Epithelial cell of prostate (primary cell): ENCODE results near the gene FNDC1.

Experiments used
- DNase-seq: peaks from one replicate; pipeline ENCODE4 v3.0.0-alpha.2; 2011; ENCODE audit warnings: low read depth, low spot score
- H3K27ac ChIP-seq: fragments of 450-650 bp; 2 replicates; pipeline ENCODE4 v1.5.1; 2017; ENCODE audit warnings: mild to moderate bottlenecking

FNDC1 gene

DNA sequence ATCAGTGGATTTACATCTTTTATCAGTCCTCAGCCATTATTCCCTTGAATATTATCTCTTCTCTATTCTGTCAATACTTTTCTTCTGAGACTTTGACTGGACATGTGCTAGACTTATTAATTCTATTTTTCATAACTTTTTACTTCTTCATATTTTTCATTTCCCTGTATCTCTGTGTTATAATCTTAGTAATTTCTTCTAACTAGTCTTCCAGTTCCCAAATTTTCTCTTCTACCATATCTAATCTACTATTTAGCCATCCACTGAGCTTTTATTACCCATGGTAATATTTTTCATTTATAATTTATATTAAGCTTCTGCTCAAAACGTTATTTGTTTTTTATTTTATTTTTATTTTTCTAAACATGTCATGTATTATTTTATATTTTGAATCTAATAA is 13.1 kb upstream of the FNDC1 start:
- no peak overlapping the region for H3K27ac ChIP-seq
- DNase-seq = no peak

DNA sequence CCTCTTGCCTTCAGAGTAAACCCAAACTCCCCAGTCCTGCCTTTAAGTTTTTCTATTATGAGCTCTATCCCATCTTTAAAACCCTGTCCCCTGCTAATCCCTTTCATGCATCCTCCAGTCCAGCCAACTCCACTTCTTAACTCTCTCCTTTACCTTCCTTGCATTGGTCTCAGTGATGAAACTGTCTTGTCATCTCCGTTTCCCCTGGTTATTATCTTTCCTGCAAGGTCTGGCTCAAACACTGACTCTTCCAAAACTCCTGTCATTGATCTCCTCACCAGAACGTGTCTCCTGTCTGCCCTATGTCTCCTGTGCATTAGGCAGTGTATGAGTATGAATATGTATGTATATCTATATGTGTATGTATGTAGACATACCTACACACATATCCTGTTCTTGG is 11.8 kb upstream of the FNDC1 start:
- DNase-seq = no peak
- H3K27ac ChIP-seq = no peak overlapping the region

DNA sequence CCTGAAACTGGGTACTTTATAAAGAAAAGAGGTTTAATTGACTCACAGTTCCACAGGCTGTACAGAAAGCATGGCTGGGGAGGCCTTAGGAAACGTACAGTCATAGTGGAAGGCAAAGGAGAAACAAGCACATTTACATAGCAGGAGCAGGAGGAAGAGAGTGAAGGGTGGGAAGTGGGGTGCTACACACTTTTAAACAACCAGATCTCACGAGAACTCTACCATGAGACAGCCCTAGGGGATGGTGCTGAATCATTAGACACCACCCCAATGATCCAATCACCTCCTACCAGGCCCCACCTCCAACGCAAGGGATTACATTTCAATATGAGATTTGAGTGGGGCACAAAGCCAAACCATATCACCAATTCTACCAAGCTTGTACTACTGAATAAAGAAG is 7.4 kb upstream of the FNDC1 start:
- no peak overlapping the region for H3K27ac ChIP-seq
- no peak for DNase-seq

DNA sequence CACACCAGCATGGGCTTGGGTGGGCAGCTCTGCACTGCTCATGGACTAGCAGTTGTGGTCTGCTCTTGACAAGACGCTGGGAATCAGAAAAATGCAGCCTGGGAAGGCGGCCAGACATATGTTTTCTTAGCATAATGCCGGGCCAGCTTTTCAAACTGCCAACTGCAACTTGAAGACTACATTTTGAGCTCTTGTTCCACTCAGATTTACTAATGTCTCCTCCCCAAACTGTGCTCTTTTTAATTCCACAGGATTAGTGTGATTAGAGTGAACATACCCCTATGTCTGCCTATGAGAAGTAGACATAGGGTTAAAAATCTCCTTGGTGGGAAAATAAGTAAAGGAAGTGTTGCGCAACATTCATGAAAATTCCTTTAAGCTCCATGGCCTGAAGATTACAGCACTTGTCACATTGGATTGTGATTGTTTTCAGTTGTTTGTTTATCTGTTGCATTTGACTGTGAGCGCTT is 5.3 kb upstream of the FNDC1 start:
- no peak overlapping the region for H3K27ac ChIP-seq
- DNase-seq = no peak

DNA sequence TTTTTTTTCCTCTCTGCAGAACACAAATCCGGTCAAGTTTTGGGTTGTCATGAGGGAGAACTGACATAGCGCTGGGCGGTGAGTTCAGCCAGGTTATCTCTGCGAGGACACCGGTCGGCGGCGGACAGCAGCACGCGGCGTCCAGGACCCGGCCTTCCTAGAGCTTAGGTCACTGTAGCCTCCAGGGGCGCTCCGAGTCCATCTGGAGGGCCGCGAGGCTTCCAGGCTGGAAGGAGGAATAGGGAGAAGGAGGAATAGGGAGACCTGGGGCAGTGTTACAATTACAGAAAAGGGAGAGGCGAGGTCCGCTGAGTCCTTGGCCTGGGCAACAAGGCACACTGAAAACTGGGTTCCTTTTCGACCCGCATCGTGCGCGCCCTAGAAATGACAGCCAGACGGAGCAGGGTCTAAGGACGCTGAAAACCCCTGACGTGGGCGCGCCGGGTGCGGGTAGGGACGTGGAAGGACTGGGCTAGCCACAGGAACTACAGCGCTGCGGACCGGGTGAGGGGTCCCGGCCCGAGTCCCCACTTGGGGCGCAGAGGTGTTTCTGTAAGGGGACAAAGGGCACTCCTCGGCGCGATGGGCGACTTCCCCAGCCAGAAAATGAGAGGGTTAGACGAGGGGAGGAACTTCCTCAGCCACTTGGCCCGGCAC is 536 bp upstream of the FNDC1 start:
- DNase-seq = no peak
- no peak overlapping the region for H3K27ac ChIP-seq

DNA sequence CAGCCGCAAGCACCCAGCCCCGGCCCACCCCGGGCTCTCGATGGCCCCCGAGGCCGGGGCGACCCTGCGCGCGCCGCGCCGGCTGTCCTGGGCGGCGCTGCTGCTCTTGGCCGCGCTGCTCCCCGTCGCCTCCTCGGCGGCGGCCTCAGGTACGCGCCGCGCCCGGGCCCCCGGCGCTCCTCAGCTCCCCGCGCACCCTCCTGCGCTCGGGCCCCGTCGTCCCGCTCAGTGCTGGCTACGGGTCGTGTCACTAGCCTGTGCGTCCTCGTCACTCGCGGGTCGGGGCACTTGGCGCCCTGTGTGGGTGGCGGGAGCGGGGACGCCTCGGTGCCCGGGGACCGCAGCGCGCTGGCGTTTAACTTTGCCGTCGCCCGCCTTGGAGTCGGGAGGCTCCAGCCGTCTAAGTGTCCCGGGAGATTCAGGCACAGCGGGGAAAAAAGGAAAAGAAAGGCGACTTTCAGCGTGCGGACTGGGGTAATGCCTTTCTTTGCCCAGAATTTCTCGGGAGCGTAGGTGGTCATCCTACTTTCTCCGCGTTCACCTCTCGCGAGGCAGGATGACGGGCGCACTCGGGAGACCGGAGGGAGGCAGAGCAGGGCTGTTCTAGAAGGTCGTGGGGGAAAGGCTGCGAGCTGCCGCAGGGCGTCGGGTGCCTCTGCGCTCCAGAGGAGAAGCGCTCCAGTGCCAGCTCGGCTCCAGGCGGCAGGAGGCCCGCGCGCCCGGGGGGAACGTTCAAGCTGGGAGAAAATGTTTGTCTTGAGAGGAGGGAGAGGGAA is 545 bp downstream of the FNDC1 start:
- H3K27ac ChIP-seq = no peak overlapping the region
- no peak for DNase-seq

DNA sequence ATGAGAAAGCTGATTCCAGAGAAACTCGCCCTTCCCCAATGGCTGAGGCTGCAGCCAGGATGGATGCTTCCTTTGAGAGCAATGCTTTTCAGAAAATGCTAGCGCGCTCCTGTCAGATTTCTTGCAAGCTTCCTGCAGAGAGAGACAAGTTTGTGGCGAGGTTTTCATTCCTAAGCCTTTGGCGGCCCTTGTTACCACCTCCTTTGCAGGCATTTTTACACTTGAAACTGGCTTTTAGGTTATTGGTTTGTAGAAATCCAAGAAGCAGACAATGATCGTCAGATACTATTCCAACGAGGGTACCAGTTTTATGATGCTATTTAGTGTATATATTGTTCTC is 1.1 kb downstream of the FNDC1 start:
- no peak for DNase-seq
- H3K27ac ChIP-seq = no peak overlapping the region

DNA sequence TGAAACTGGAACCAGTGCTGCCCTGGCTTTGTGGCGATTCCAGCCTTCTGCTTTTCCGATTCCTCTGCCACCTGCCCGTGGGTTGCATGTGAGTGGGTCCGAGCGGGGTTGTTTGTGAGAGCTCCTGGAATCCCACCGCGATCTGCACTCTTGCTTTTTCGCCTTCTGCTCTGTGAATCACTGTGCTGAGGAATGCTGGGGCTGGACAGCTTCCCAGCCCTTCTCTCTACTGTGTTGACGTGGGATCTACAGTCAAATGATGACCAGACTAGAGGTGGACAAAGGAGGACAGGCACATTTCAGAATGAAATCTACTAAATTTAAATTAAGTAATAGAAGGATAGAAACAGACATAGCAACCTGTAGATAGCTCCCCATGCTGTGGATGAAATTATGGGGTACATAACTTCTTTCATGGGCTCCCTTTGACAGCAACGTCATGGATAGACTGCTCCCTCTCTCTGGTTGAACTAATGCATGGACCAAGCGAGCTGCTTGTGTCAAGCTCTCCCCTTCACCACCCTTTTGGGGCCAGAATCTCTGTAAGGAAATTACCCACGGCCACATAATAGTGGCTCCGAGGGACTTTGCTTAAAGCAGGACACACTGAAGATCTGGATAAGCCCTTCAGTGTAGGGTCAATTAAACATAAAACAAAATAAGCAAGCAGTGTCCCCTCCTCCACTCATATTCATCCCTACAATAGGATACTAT is 2.0 kb downstream of the FNDC1 start:
- no peak for DNase-seq

DNA sequence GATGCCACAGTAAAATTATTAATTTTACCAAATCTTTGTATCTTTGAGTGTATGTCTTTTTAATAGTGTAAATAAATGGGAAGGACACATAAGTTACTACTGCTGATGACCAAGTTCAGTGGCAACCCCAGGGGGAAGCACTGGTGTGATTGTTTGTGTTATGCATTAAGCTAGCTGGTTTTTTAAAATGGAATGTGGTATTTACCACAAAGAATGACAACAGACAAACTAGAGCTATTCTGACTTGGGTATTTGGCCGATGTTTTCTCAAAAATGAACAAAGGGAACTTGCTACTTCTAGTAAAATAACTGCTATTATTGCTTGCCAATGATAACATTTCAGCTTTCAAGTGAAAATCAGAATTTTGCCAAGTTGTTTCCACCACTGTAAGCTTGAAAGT is 2.9 kb downstream of the FNDC1 start:
- H3K27ac ChIP-seq = no peak overlapping the region
- no peak for DNase-seq

More for the DNA sequence above, 2.0 kb downstream of the FNDC1 start:
- no peak overlapping the region for H3K27ac ChIP-seq

DNA sequence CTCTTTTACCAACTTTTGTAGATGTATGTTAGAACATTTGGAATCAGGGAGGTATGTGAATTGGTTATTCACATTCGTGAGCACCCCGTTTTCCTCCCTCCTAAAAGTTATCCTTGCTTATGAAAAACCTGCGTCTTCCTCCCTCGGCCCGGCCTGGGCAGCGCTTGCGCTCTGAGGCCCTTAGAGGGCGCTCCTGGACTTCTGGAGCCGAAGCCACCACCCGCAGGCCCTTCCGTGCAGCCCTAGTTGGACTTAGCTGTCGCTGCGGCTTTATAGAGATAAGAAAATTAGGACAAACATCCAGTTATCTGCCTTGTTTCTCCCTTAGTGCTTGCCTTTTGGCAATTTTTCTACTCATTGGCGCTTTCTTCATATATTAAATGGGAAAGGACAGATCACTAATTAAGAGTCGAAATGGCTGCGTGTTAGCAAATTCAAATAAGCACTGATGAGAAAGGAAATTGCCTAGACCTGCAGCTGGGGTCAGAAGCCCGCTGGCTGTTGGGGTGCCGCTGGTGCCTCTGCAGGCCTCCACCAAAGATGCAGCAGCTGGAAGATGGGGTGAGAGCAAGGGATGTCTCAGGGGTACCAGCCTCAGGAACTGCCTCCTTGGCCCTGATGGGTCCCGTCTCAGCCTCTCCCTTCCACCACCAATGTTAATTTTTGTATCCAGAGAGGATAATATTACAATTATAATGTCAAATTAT is 5.2 kb downstream of the FNDC1 start:
- DNase-seq = no peak
- no peak overlapping the region for H3K27ac ChIP-seq

DNA sequence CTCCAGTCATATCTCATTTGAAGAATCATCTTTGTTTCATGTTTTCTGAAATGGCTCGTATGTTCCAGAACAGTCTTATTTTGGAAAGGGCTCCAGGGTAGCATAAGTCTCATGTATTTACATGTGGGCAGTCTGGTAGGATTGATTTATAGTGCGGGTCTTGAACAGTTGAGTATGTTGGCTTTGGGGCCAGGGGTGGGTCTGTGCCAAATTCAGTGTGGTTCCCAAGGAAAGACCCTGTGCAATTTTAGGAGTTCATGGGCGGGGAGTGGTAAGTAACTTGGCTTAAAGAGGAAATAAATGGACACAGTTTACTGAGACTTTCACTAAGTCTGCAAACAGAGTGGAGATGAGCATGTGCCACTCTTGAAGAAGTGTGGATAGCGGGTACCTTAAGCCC is 7.7 kb downstream of the FNDC1 start:
- no peak for DNase-seq
- no peak overlapping the region for H3K27ac ChIP-seq

DNA sequence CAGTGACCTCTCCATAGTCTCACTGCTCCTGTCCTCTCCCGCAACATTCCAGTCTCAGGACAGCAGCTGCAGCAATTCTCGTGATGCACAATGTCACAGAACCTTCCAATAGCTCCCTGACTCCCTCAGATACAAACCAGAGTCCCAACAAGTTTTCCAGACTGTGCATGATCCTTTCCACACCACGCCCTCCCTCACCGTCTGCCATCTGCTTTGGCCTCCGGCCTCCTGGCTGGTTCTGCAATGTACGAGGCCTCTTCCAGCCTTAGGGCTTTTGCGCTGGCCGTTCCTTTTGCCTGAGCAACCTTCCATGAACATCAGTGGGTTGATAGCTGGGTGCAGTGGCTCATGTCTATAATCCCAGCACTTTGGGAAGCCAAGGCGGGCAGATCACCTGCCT is 9.6 kb downstream of the FNDC1 start:
- no peak for DNase-seq
- H3K27ac ChIP-seq = no peak overlapping the region

DNA sequence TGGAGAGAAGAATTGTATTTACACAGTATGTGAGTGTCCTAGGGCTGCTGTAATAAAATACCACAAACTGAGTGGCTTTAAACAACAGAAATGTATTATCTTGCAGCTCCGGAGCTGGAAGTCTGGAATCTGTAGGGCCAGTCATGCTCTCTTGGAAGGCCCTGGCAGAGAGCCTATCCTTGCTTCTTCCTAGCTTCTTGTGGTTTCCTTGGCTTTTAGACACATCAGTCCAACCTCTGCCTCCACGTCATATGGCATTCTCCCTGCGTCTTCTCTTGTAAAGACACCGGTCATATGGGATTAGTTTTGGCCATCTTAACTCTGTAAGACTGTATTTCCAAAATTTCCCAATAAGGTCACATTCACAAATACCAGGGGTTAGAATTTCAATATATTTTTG is 10.8 kb downstream of the FNDC1 start:
- DNase-seq = no peak
- H3K27ac ChIP-seq = no peak overlapping the region

DNA sequence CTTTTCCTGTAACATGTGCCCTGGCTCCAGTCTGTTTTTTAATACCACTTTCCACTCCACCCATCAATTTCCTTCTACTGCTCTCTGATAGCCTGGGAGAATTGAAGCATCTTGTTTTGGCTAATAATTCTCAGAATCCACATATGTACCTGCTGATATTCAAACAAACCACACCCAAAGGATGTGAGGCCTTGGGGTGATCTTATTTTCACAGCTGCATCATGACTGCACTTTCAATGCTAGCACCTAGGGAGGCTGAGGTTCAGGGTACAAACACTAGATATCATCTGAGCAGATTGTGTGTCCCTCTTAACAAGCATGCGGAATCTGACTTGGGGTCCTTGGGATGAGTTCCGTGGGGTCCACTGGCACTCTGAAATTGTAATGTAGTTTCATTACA is 12.7 kb downstream of the FNDC1 start:
- no peak for DNase-seq
- no peak overlapping the region for H3K27ac ChIP-seq

DNA sequence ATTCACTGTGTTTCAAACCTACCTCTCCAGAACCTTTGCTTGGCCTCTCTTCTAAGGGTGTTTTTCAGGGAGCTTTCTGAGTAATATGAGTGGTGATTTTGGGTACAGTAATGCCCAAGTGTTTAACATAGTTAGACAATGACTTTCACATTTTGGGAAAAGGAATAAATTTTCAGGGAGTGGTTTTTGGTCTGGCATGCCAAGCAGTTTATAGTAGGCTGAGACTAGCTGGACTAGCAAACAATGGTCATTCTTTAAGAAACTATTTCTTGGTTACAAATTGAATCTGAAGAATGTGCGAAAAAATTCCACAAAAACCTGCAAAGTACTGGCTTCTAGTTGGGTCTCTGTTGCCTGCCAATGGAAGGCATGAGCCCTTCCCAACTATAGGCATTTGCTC is 15.4 kb downstream of the FNDC1 start:
- H3K27ac ChIP-seq = no peak overlapping the region
- DNase-seq = no peak

DNA sequence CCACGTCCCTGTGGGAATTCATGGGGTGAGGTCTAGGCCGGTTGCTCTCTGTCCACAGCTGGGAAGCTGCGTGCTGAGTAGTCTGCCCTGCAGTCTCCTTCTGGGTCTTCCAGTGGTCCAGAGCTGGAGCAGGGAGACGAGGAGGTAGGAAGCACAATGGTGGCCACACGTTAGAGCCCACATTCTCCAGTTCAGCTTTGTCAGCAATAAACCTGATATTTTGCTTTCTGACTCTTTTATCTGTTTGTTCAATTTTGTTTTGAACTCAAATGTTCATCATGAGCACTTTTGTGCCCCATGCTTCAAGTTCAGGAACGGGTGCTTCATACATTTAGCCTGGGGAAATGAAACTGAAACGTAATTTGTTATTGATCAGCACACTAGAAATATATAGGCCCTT is 21.3 kb downstream of the FNDC1 start:
- no peak overlapping the region for H3K27ac ChIP-seq
- no peak for DNase-seq

DNA sequence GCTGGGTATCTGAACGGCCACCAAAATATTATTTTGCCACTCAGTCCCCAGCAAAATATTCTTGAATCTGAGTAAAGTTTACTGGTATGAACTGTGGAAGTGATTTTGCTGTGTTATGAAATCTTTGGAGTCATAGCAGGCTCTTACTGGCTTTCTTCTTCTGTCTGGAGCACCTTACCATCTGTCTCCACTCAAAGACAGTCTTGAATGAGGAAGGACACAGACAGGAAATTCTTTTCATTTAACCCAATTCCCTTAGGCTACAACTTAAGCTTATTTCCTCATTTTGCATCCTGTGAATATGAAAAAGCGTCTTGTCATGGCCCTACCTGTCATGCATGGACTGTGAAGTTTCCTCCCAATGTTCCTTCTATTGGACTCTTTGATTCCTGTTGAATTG is 24.7 kb downstream of the FNDC1 start:
- H3K27ac ChIP-seq = no peak overlapping the region
- DNase-seq = no peak

DNA sequence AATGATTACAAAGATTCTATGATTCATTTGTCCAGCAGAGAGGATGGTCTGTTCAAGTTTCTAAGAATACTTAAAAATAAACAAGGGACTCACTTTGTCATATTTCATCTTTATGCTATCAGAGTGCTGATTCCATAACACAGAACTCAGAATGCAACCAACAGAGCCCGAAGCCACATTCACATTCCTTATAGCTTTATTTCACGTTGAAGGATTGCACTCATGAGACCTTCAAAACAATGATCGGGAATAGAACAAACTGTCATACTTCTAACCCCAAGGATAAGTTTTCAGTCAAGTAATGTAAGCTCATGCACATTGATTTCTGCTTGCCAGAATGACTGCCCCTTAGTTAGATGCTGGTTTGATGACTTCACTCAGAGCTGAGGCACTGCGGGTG is 25.2 kb downstream of the FNDC1 start:
- DNase-seq = no peak
- no peak overlapping the region for H3K27ac ChIP-seq

DNA sequence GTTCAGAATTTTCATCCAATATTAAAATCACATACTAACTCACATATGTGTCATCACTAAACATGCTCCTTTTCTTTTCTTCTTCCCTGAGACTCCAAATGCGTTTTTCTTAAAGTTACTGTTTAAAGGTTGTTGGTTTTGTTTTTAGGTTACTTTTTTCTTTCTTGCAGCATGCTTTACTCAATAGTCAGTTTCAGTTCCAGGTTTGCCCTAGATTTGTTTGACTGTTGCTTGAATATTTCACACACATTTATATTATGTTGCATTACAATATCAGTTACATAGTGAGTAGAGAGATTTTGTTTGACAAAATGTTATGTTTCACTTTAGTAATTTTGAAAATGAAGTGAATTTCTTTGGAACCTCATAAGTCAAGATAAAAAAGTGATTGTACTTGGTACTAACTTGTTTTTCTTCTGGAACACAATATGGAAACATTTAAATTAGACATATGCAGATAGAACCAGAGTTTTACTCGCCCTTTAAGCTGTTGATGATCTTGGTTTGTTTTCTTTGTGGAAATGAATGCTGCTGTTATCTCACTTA is 27.3 kb downstream of the FNDC1 start:
- DNase-seq = no peak
- H3K27ac ChIP-seq = no peak overlapping the region

DNA sequence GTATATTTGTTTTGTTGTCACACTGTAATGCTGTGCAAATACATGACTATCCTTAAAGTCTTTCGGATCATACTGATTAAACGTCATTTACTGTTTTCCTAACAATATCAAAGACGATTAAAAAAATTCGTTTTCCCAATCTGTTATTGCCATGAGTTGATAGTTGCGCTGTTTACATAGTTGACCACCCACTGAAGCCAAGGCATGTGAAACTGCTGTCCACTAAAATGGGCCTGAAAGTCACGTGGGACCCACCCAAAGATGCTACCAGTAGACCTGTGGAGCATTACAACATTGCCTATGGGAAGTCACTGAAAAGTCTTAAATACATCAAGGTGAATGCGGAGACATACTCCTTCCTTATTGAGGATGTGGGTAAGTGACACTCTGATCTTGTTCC is 28.1 kb downstream of the FNDC1 start:
- no peak for DNase-seq
- no peak overlapping the region for H3K27ac ChIP-seq

DNA sequence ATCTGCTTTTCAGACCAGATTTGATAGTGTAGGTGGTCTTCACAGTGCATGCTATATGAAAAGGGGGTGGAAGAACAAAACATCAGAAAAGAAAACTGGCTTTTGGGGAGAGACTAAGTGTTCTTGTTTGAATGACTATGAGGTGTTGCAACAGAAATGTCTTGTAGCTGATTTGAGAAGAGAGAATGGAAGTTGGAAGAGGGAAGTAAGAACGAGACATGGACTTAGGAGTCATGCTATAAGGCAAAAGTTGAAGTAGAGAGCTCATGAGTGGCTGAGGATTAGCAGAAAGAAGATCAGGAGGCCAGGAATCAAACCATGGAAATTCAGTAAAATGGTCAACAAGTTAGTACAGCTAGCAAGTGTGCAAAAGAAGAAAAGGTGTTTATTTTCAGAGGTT is 32.1 kb downstream of the FNDC1 start:
- no peak for DNase-seq
- no peak overlapping the region for H3K27ac ChIP-seq
